SK-N-SH (cell line): ENCODE data around the gene RCCD1. TPM values are rescaled to one million over a fixed set of nuclear protein-coding genes. Genes with fewer than 3 reads are reported as not detected.

ENCODE experiments used
- CTCF ChIA-PET: fragments of 300-600, 350-600 bp; formaldehyde crosslinking; extraction: SDS; loops from one replicate; lab custom pipeline; 2021; lab: Yijun Ruan, JAX
- POLR2A ChIA-PET: fragments of 350-600 bp; sonication (Branson Sonifier 250); formaldehyde crosslinking; extraction: SDS; loops from one replicate; lab custom pipeline; 2020; ENCODE audit warnings: antibody characterized with exemption, inconsistent platforms; lab: Yijun Ruan, JAX
- DNase-seq: peaks from one replicate; pipeline ENCODE4 v3.0.0; 2012
- H2AFZ ChIP-seq: fragments of 200-600 bp; sonication (generic); 2 replicates; pipeline ENCODE4 v1.8.1; 2016; ENCODE audit warnings: antibody characterized with exemption, mild to moderate bottlenecking, low read depth
- H3F3A ChIP-seq: fragments of 200-600 bp; sonication (generic); replicated peaks from 2 replicates; pipeline ENCODE3; 2016; ENCODE audit warnings: antibody characterized with exemption, mild to moderate bottlenecking; ENCODE audit not compliant: insufficient read depth
- H3K27ac ChIP-seq, 2 experiments: fragments of 200-500 bp in 1 of 2; fragments of 200-600 bp in 1 of 2; sonication (Bioruptor generic) in 1 of 2; sonication (generic), shearing (Covaris generic) in 1 of 2; 2 replicates each; pipeline versions ENCODE4 v1.5.1 to v1.6.1; 2014 to 2016; ENCODE audit warnings: low read depth in 2 of 2, inconsistent platforms in 1 of 2, low read length in 1 of 2, mild to moderate bottlenecking in 1 of 2, mixed read lengths in 1 of 2
- H3K27me3 ChIP-seq: fragments of 200-600 bp; sonication (generic), shearing (Covaris generic); 2 replicates; pipeline ENCODE4 v1.6.1; 2016; ENCODE audit warnings: mixed run types; ENCODE audit not compliant: insufficient read depth
- H3K36me3 ChIP-seq, 2 experiments: fragments of 200-500 bp in 1 of 2; fragments of 200-600 bp in 1 of 2; sonication (Bioruptor generic) in 1 of 2; sonication (generic) in 1 of 2; replicated peaks in 1 of 2; 2 replicates each; pipeline versions ENCODE3 to v1.5.1; 2014 to 2016; ENCODE audit warnings: low read length in 1 of 2, mild to moderate bottlenecking in 1 of 2; ENCODE audit not compliant: insufficient read depth in 2 of 2, control insufficient read depth in 1 of 2
- H3K4me1 ChIP-seq, 2 experiments: fragments of 200-500 bp in 1 of 2; fragments of 200-600 bp in 1 of 2; sonication (Bioruptor generic) in 1 of 2; sonication (generic), shearing (Covaris generic) in 1 of 2; 2 replicates each; pipeline versions ENCODE4 v1.5.1 to v1.6.1; 2014 to 2016; ENCODE audit warnings: low read depth in 1 of 2, low read length in 1 of 2, mixed run types in 1 of 2; ENCODE audit not compliant: insufficient read depth in 2 of 2, control insufficient read depth in 1 of 2
- H3K4me2 ChIP-seq: fragments of 200-600 bp; sonication (generic), shearing (Covaris generic); 2 replicates; pipeline ENCODE4 v1.6.1; 2017; ENCODE audit warnings: mixed run types
- H3K4me3 ChIP-seq, 2 experiments: fragments of 200-500 bp in 1 of 2; fragments of 200-600 bp in 1 of 2; sonication (Bioruptor generic) in 1 of 2; sonication (generic), shearing (Covaris generic) in 1 of 2; 2 replicates each; pipeline versions ENCODE4 v1.5.1 to v1.8.1; 2014 to 2016; ENCODE audit warnings: low read depth in 2 of 2, inconsistent platforms in 1 of 2, low read length in 1 of 2, mild to moderate bottlenecking in 1 of 2, mixed read lengths in 1 of 2, moderate library complexity in 1 of 2
- H3K79me2 ChIP-seq: fragments of 200-600 bp; sonication (generic); 2 replicates; pipeline ENCODE4 v1.8.1; 2017; ENCODE audit warnings: mild to moderate bottlenecking; ENCODE audit not compliant: insufficient read depth
- H3K9ac ChIP-seq: fragments of 200-600 bp; sonication (generic); 2 replicates; pipeline ENCODE4 v1.6.1; 2017; ENCODE audit warnings: mixed run types
- H3K9me2 ChIP-seq: fragments of 200-600 bp; sonication (generic); 2 replicates; pipeline ENCODE4 v1.6.1; 2017; ENCODE audit warnings: mixed run types
- H3K9me3 ChIP-seq: fragments of 200-600 bp; sonication (generic); 2 replicates; pipeline ENCODE4 v1.6.1; 2017; ENCODE audit warnings: mixed run types, mild to moderate bottlenecking, moderate library complexity
- H4K20me1 ChIP-seq: fragments of 200-600 bp; sonication (generic); 2 replicates; pipeline ENCODE4 v1.6.1; 2017; ENCODE audit warnings: mild to moderate bottlenecking, mixed run types; ENCODE audit not compliant: insufficient read depth
- CHD2 ChIP-seq: fragments of 150-350 bp; IDR thresholded peaks from 2 replicates; pipeline ENCODE4 v1.6.1; 2018; ENCODE audit warnings: low read length; ENCODE audit not compliant: partially characterized antibody
- CTCF ChIP-seq: fragments of 200-600 bp; sonication (generic); IDR thresholded peaks from 2 replicates; pipeline ENCODE4 v1.6.1; 2017; ENCODE audit warnings: antibody characterized with exemption, mild to moderate bottlenecking, moderate library complexity
- EP300 ChIP-seq, 2 experiments: IDR thresholded peaks; 2 replicates each; pipeline versions ENCODE4 v1.4.0 to v1.6.1; 2012; ENCODE audit warnings: borderline replicate concordance in 1 of 2, low read depth in 1 of 2, low read length in 1 of 2
- EZH2phosphoT487 ChIP-seq: fragments of 200-600 bp; sonication (generic); IDR thresholded peaks from 2 replicates; pipeline ENCODE4 v1.6.1; 2017; ENCODE audit warnings: low read depth, mixed run types, mild to moderate bottlenecking, antibody characterized with exemption, moderate library complexity, borderline replicate concordance
- FOSL2 ChIP-seq: IDR thresholded peaks from 2 replicates; pipeline ENCODE4 v1.4.0; 2012; ENCODE audit warnings: low read depth, mild to moderate bottlenecking, moderate library complexity, borderline replicate concordance
- FOXJ3 ChIP-seq: sonication (generic); formaldehyde crosslinking; IDR thresholded peaks from 2 replicates; pipeline ENCODE4 v1.5.1; 2020; ENCODE audit warnings: mild to moderate bottlenecking, missing genetic modification reagents
- GABPA ChIP-seq: IDR thresholded peaks from 2 replicates; pipeline ENCODE4 v1.4.0; 2012; ENCODE audit warnings: low read depth, mild to moderate bottlenecking
- JUND ChIP-seq: IDR thresholded peaks from 2 replicates; pipeline ENCODE4 v1.4.0; 2012
- MEF2A ChIP-seq: IDR thresholded peaks from 2 replicates; pipeline ENCODE4 v1.4.0; 2012; ENCODE audit warnings: low read depth, borderline replicate concordance
- MXI1 ChIP-seq: IDR thresholded peaks from 2 replicates; pipeline ENCODE4 v1.6.1; 2012; ENCODE audit warnings: mild to moderate bottlenecking, low read depth, low read length, improper control_type of control experiment
- NFIC ChIP-seq: IDR thresholded peaks from 2 replicates; pipeline ENCODE4 v1.4.0; 2012; ENCODE audit warnings: borderline replicate concordance
- NRF1 ChIP-seq: IDR thresholded peaks from 2 replicates; pipeline ENCODE4 v1.6.1; 2012; ENCODE audit warnings: low read depth, mild to moderate bottlenecking, low read length
- SMC3 ChIP-seq: IDR thresholded peaks from 2 replicates; pipeline ENCODE4 v1.6.1; 2012; ENCODE audit warnings: low read depth, low read length, improper control_type of control experiment
- TAF1 ChIP-seq: IDR thresholded peaks from 2 replicates; pipeline ENCODE4 v1.6.1; 2012; ENCODE audit warnings: low read depth, mild to moderate bottlenecking, low read length, moderate library complexity, borderline replicate concordance
- TEAD4 ChIP-seq: IDR thresholded peaks from 2 replicates; pipeline ENCODE4 v1.4.0; 2012; ENCODE audit warnings: mild to moderate bottlenecking, borderline replicate concordance; ENCODE audit not compliant: insufficient read depth
- USF1 ChIP-seq: IDR thresholded peaks from 2 replicates; pipeline ENCODE4 v1.4.0; 2012; ENCODE audit warnings: low read depth, borderline replicate concordance
- USF2 ChIP-seq: fragments of 150-350 bp; IDR thresholded peaks from 2 replicates; pipeline ENCODE4 v1.6.1; 2017; ENCODE audit warnings: antibody characterized with exemption, low read length, low read depth, borderline replicate concordance
- ZBTB33 ChIP-seq: IDR thresholded peaks from 2 replicates; pipeline ENCODE4 v1.4.0; 2012; ENCODE audit warnings: low read depth, borderline replicate concordance
- WGBS: methylation state at CpG from one replicate; pipeline ENCODE4 v1.1.6; 2017; ENCODE audit warnings: low lambda C conversion rate; 5-methylcytosine and 5-hydroxymethylcytosine counted together
- polyA plus RNA-seq, 3 experiments: library from polyadenylated mRNA; depleted of rRNA; stranded (reverse); fragments of >200 nt; gene quantifications; 2 replicates each; pipeline ENCODE4 v1.2.3, GENCODE V29; 2012
- TF ChIP-seq, protein P1 (sequence below): IDR thresholded peaks from 2 replicates; pipeline ENCODE4 v1.6.1; 2012; ENCODE audit warnings: mild to moderate bottlenecking, low read depth, low read length, moderate library complexity
- TF ChIP-seq, protein P2 (sequence below): fragments of 150-350 bp; IDR thresholded peaks from 2 replicates; pipeline ENCODE4 v1.6.1; 2016; ENCODE audit warnings: mild to moderate bottlenecking, low read depth, low read length

The RCCD1 gene
- polyA plus RNA-seq, 1 of the 3 experiments (the other 2 are of a cell fraction) = 21.2 TPM

- peaks cover 26 to 59% of the 10 kb centered on the region in 2 experiments for H3K36me3 ChIP-seq
- no peak for TF ChIP-seq GABPA
- TF ChIP-seq NFIC = no peak
- no peak for TF ChIP-seq MXI1
- TF ChIP-seq MEF2A = no peak
- TF ChIP-seq USF2 = no peak
- no peak for TF ChIP-seq EP300 (IDR thresholded peaks at IDR 0.05; ENCODE audit: borderline replicate concordance in 1 of 2, low read depth in 1 of 2, low read length in 1 of 2)
- no peak for TF ChIP-seq CHD2
- TF ChIP-seq JUND = no peak
- no peak for TF ChIP-seq FOXJ3 (CRISPR knock-in tag)
- TF ChIP-seq, protein P1, sequence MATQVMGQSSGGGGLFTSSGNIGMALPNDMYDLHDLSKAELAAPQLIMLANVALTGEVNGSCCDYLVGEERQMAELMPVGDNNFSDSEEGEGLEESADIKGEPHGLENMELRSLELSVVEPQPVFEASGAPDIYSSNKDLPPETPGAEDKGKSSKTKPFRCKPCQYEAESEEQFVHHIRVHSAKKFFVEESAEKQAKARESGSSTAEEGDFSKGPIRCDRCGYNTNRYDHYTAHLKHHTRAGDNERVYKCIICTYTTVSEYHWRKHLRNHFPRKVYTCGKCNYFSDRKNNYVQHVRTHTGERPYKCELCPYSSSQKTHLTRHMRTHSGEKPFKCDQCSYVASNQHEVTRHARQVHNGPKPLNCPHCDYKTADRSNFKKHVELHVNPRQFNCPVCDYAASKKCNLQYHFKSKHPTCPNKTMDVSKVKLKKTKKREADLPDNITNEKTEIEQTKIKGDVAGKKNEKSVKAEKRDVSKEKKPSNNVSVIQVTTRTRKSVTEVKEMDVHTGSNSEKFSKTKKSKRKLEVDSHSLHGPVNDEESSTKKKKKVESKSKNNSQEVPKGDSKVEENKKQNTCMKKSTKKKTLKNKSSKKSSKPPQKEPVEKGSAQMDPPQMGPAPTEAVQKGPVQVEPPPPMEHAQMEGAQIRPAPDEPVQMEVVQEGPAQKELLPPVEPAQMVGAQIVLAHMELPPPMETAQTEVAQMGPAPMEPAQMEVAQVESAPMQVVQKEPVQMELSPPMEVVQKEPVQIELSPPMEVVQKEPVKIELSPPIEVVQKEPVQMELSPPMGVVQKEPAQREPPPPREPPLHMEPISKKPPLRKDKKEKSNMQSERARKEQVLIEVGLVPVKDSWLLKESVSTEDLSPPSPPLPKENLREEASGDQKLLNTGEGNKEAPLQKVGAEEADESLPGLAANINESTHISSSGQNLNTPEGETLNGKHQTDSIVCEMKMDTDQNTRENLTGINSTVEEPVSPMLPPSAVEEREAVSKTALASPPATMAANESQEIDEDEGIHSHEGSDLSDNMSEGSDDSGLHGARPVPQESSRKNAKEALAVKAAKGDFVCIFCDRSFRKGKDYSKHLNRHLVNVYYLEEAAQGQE = no peak
- no peak for TF ChIP-seq CTCF
- TF ChIP-seq EZH2phosphoT487 = no peak
- no peak for TF ChIP-seq USF1
- no peak for TF ChIP-seq FOSL2
- TF ChIP-seq TAF1 = no peak
- TF ChIP-seq, protein P2, sequence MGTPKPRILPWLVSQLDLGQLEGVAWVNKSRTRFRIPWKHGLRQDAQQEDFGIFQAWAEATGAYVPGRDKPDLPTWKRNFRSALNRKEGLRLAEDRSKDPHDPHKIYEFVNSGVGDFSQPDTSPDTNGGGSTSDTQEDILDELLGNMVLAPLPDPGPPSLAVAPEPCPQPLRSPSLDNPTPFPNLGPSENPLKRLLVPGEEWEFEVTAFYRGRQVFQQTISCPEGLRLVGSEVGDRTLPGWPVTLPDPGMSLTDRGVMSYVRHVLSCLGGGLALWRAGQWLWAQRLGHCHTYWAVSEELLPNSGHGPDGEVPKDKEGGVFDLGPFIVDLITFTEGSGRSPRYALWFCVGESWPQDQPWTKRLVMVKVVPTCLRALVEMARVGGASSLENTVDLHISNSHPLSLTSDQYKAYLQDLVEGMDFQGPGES = no peak
- no peak for TF ChIP-seq SMC3
- no peak for TF ChIP-seq TEAD4
- no peak for TF ChIP-seq NRF1
- no peak for TF ChIP-seq ZBTB33
- TF ChIP-seq, all 33 proteins: peak for 0
- H3K4me1 ChIP-seq = 0 out of 4 replicates have a peak, but pooled peaks cover 0 to under 1% of the 10 kb centered on the region in 2 experiments
- ChIA-PET CTCF (interaction anchor here (1.0 to 2.0 kb wide), 3 partner anchors 44 to 69 kb away, joined by 3 to 7 read pairs (median 4); partner anchors contain the start of gene HDDC3), POLR2A (no interaction called here)
- H3K9me2 ChIP-seq = no peaks in the 10 kb centered on the region
- no peak overlapping the region for H2AFZ ChIP-seq
- DNase-seq = no peak
- H3K4me2 ChIP-seq = no peak overlapping the region
- no peaks in the 10 kb centered on the region for H4K20me1 ChIP-seq
- H3F3A ChIP-seq = peaks cover 7% of the 10 kb centered on the region
- WGBS = 94% methylated on average over 3 of the region's 3 CpGs
- no peak overlapping the region for H3K4me3 ChIP-seq
- H3K27ac ChIP-seq = no peak overlapping the region
- peaks cover 18% of the 10 kb centered on the region for H3K79me2 ChIP-seq
- H3K9me3 ChIP-seq = no peaks in the 10 kb centered on the region
- H3K9ac ChIP-seq = no peak overlapping the region
- H3K27me3 ChIP-seq = no peaks in the 10 kb centered on the region
These were observed 46.5 kb downstream of the RCCD1 start for GRCh38 chr15:91001209-91001608.
